Measurements from ENCODE around the gene MEIS1. TPM values are rescaled to one million over a fixed set of nuclear protein-coding genes. Genes with fewer than 3 reads are reported as not detected.
A peak's percentile ranks its signal among the peaks of the same experiment; 100 is the strongest.

Gene MEIS1
- total RNA-seq, 4 donors from 2014 or later: 114 to 305 (median 181) TPM

GRCh38 chr2:66469214-66469902 lies 34.4 kb downstream of the MEIS1 start:
- peak overlapping the region in 3 of 4 donors; percentile 4 to 53 (median 48) for H3K27ac ChIP-seq
- WGBS, 2 donors (ENCODE audit: low coverage in 1 of 2): 34 to 35% methylated on average over 8 to 9 of the region's 11 CpGs
- TF ChIP-seq CTCF (IDR thresholded peaks at IDR 0.05) (no peak), POLR2A (IDR thresholded peaks at IDR 0.05) (no peak), EP300 (IDR thresholded peaks at IDR 0.05) (no peak), POLR2AphosphoS5 (IDR thresholded peaks at IDR 0.05) (no peak)
- H3K9me3 ChIP-seq: no peaks in the 10 kb centered on the region
- peaks cover 6 to 64% of the 10 kb centered on the region in 2 donors for H3K36me3 ChIP-seq
- peaks cover 35 to 98% (median 38%) of the 10 kb centered on the region in 3 donors for H3K4me1 ChIP-seq
- no peak for ATAC-seq
- no peak overlapping the region for H3K4me3 ChIP-seq
- no peaks in the 10 kb centered on the region for H3K27me3 ChIP-seq

GRCh38 chr2:66470199-66470598 lies 35.3 kb downstream of the MEIS1 start:
- no peaks in the 10 kb centered on the region for H3K9me3 ChIP-seq
- no peak for ATAC-seq
- no peak overlapping the region for H3K4me3 ChIP-seq
- H3K36me3 ChIP-seq: peaks cover 0 to 60% of the 10 kb centered on the region in 2 donors
- H3K27ac ChIP-seq: peak overlapping the region in 1 of 4 donors; percentile 53
- peaks cover 29 to 95% (median 33%) of the 10 kb centered on the region in 3 donors for H3K4me1 ChIP-seq
- TF ChIP-seq EP300 (IDR thresholded peaks at IDR 0.05) (no peak), CTCF (IDR thresholded peaks at IDR 0.05) (no peak), POLR2AphosphoS5 (IDR thresholded peaks at IDR 0.05) (no peak), POLR2A (IDR thresholded peaks at IDR 0.05) (no peak)
- H3K27me3 ChIP-seq: no peaks in the 10 kb centered on the region
- WGBS, 2 donors (ENCODE audit: low coverage in 1 of 2): 20 to 30% methylated on average over 2 of the region's 2 CpGs

GRCh38 chr2:66472225-66472843 lies 37.4 kb downstream of the MEIS1 start:
- Histone ChIP-seq H3K4me3 (no peak overlapping the region), H3K36me3 (peaks cover 0 to 41% of the 10 kb centered on the region in 2 donors), H3K27ac (peak overlapping the region in 3 of 4 donors; percentile 1 to 26 (median 12)), H3K27me3 (no peaks in the 10 kb centered on the region), H3K4me1 (peaks cover 29 to 94% (median 30%) of the 10 kb centered on the region in 3 donors), H3K9me3 (no peaks in the 10 kb centered on the region)
- TF ChIP-seq EP300 (IDR thresholded peaks at IDR 0.05) (no peak), POLR2AphosphoS5 (IDR thresholded peaks at IDR 0.05) (peak; percentile 6)
- WGBS, 2 donors (ENCODE audit: low coverage in 1 of 2): 34 to 59% methylated on average over 3 to 5 of the region's 5 CpGs
- no peak for ATAC-seq

- H3K27me3 ChIP-seq: no peaks in the 10 kb centered on the region
- H3K4me3 ChIP-seq: no peak overlapping the region
- ATAC-seq: peak; percentile 29
- H3K27ac ChIP-seq: peak overlapping the region in 3 of 4 donors; percentile 38 to 57 (median 47)
- H3K36me3 ChIP-seq: peaks cover 0 to 49% of the 10 kb centered on the region in 2 donors
- peaks cover 19 to 91% (median 43%) of the 10 kb centered on the region in 3 donors for H3K4me1 ChIP-seq
- TF ChIP-seq EP300 (IDR thresholded peaks at IDR 0.05) (no peak), POLR2A (IDR thresholded peaks at IDR 0.05) (no peak), CTCF (IDR thresholded peaks at IDR 0.05) (no peak), POLR2AphosphoS5 (IDR thresholded peaks at IDR 0.05) (peak; percentile 28)
- 14 to 34% methylated on average over 4 of the region's 4 CpGs for WGBS, 2 donors (ENCODE audit: low coverage in 1 of 2)
- H3K9me3 ChIP-seq: no peaks in the 10 kb centered on the region
Observed at GRCh38 chr2:66477135-66477842, 42.4 kb downstream of the MEIS1 start.

GRCh38 chr2:66478299-66478698 lies 43.4 kb downstream of the MEIS1 start:
- Histone ChIP-seq H3K36me3 (peaks cover 0 to 42% of the 10 kb centered on the region in 2 donors), H3K4me3 (no peak overlapping the region), H3K27me3 (no peaks in the 10 kb centered on the region), H3K27ac (peak overlapping the region in 3 of 4 donors; percentile 38 to 57 (median 47)), H3K4me1 (peaks cover 19 to 87% (median 43%) of the 10 kb centered on the region in 3 donors), H3K9me3 (no peaks in the 10 kb centered on the region)
- no peak for ATAC-seq
- TF ChIP-seq POLR2AphosphoS5 (IDR thresholded peaks at IDR 0.05) (peak; percentile 40), POLR2A (IDR thresholded peaks at IDR 0.05) (no peak), EP300 (IDR thresholded peaks at IDR 0.05) (no peak), CTCF (IDR thresholded peaks at IDR 0.05) (no peak)
- 19 to 33% methylated on average over 2 to 3 of the region's 3 CpGs for WGBS, 2 donors (ENCODE audit: low coverage in 1 of 2)

Measured in gastroesophageal sphincter (tissue), 4 donors.